Lower lobe of right lung (tissue), 2 donors: ENCODE data around the gene IL18. TPM values are rescaled to one million over a fixed set of nuclear protein-coding genes. Genes with fewer than 3 reads are reported as not detected.

Source experiments
- ATAC-seq, 2 donors: fragments of 200-7000 bp; cut with Tn5 transposase; one replicate each; pipeline ENCODE4 v1.9.1; 2020 to 2022; ENCODE audit warnings: mild to moderate bottlenecking in 2 of 2, moderate library complexity in 2 of 2
- DNase-seq: peaks from one replicate; pipeline ENCODE4 v3.0.0-alpha.2; 2020
- H3K27ac ChIP-seq: fragments of 200-600 bp; one replicate; pipeline ENCODE4 v1.8.0; 2022
- H3K27me3 ChIP-seq: fragments of 200-600 bp; one replicate; pipeline ENCODE4 v1.8.0; 2022; ENCODE audit warnings: low read depth
- H3K36me3 ChIP-seq: fragments of 200-600 bp; one replicate; pipeline ENCODE4 v1.8.0; 2022; ENCODE audit warnings: mild to moderate bottlenecking
- H3K4me1 ChIP-seq: fragments of 200-600 bp; one replicate; pipeline ENCODE4 v1.8.0; 2022
- H3K4me3 ChIP-seq: fragments of 200-600 bp; one replicate; pipeline ENCODE4 v1.8.0; 2022; ENCODE audit warnings: mild to moderate bottlenecking
- H3K9me3 ChIP-seq: fragments of 200-600 bp; one replicate; pipeline ENCODE4 v1.8.0; 2022
- intact Hi-C: fragments of 100-400 bp; cut with DNase I; formaldehyde crosslinking; loops from one replicate; pipeline ENCODE4 v1.11.0; 2022
- long read RNA-seq: library from polyadenylated mRNA; unstranded; transcript quantifications from one replicate; pipeline ENCODE4 v2.0.0, GENCODE V29; 2021
- total RNA-seq: library from RNA; stranded (reverse); fragmentation: NEBNext Ultra II Directional; extraction: Animal tissue kit (Norgen Biotek cat#: 25700); gene quantifications from one replicate; pipeline ENCODE4 v1.2.1, GENCODE V29; 2021
- TF ChIP-seq, protein P1 (sequence below): fragments of 200-600 bp; IDR thresholded peaks from one replicate; pipeline ENCODE4 v1.8.0; 2022; ENCODE audit warnings: antibody characterized with exemption, mild to moderate bottlenecking
- donor health status: DM: no; HTN: yes; CAD: no; lungs with severe emphysema.

Gene IL18
- 48.7 TPM for total RNA-seq
- long read RNA-seq, partial matches to known transcripts, result 0 of 12 reads
- long read RNA-seq, other reads (novel, unspliced or antisense), result 7 of 12 reads

GRCh38 chr11:112163875-112164685 lies at the start of gene IL18:
Gene IL18, minus strand, starts transcription at chr11:112164094. Its CDS starts 9,041 bp downstream, at chr11:112155053.
- intact Hi-C loops, result no loop called here
- peak; percentile 83 for DNase-seq
- ATAC-seq, result peak; percentile 94
- Histone ChIP-seq H3K4me3 (peak within 1 kb of the TSS; percentile 49), H3K4me1 (peaks cover 30% of the 10 kb centered on the region), H3K27me3 (no peaks in the 10 kb centered on the region), H3K9me3 (no peaks in the 10 kb centered on the region), H3K27ac (peak within 1 kb of the TSS; percentile 77), H3K36me3 (no peaks in the 10 kb centered on the region)
- TF ChIP-seq, protein P1, sequence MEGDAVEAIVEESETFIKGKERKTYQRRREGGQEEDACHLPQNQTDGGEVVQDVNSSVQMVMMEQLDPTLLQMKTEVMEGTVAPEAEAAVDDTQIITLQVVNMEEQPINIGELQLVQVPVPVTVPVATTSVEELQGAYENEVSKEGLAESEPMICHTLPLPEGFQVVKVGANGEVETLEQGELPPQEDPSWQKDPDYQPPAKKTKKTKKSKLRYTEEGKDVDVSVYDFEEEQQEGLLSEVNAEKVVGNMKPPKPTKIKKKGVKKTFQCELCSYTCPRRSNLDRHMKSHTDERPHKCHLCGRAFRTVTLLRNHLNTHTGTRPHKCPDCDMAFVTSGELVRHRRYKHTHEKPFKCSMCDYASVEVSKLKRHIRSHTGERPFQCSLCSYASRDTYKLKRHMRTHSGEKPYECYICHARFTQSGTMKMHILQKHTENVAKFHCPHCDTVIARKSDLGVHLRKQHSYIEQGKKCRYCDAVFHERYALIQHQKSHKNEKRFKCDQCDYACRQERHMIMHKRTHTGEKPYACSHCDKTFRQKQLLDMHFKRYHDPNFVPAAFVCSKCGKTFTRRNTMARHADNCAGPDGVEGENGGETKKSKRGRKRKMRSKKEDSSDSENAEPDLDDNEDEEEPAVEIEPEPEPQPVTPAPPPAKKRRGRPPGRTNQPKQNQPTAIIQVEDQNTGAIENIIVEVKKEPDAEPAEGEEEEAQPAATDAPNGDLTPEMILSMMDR, result no peak

GRCh38 chr11:112212710-112213109 lies 48.8 kb upstream of the IL18 start:
- intact Hi-C loops, result no loop called here

DNA sequence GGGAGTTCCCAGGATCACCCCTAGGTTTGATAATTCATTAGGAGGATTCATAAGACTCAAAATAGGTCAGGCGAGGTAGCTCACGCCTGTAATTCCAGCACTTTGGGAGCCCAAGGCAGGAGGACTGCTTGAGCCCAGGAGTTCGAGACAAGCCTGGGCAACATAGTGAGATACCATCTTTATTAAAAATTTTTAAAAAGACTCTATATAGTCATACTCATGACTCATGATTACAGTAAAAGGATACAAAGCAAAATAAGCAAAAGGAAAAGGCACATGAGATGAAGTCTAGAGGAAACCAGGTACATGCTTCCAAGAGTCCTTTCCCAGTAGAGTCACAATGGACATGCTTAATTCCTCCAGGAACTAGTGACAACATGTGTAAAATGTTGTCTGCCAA lies 48.4 kb upstream of the IL18 start:
- ATAC-seq, result no peak
- H3K9me3 ChIP-seq, result no peaks in the 10 kb centered on the region
- no peaks in the 10 kb centered on the region for H3K36me3 ChIP-seq
- no peaks in the 10 kb centered on the region for H3K4me1 ChIP-seq
- intact Hi-C loops, result no loop called here
- TF ChIP-seq, protein P1, result no peak
- no peak overlapping the region for H3K27ac ChIP-seq
- no peak for DNase-seq
- H3K27me3 ChIP-seq, result no peaks in the 10 kb centered on the region
- no peak overlapping the region for H3K4me3 ChIP-seq

More at GRCh38 chr11:112212710-112213109, 48.8 kb upstream of the IL18 start:
- DNase-seq, result no peak
- Histone ChIP-seq H3K4me1 (no peaks in the 10 kb centered on the region), H3K36me3 (no peaks in the 10 kb centered on the region), H3K27me3 (no peaks in the 10 kb centered on the region), H3K9me3 (no peaks in the 10 kb centered on the region), H3K4me3 (no peak overlapping the region), H3K27ac (no peak overlapping the region)
- no peak for ATAC-seq
- TF ChIP-seq, protein P1, result no peak

- intact Hi-C loops, result no loop called here
- Histone ChIP-seq H3K36me3 (no peaks in the 10 kb centered on the region), H3K27ac (no peak overlapping the region), H3K27me3 (no peaks in the 10 kb centered on the region), H3K9me3 (no peaks in the 10 kb centered on the region), H3K4me1 (no peaks in the 10 kb centered on the region), H3K4me3 (no peak overlapping the region)
- DNase-seq (no peak), ATAC-seq (no peak)
- TF ChIP-seq, protein P1, result no peak
Measured at GRCh38 chr11:112211536-112211935, 47.6 kb upstream of the IL18 start.

- Histone ChIP-seq H3K36me3 (no peaks in the 10 kb centered on the region), H3K27ac (no peak overlapping the region), H3K4me3 (no peak overlapping the region), H3K4me1 (no peaks in the 10 kb centered on the region), H3K27me3 (no peaks in the 10 kb centered on the region), H3K9me3 (no peaks in the 10 kb centered on the region)
- DNase-seq, result no peak
- intact Hi-C loops, result no loop called here
- TF ChIP-seq, protein P1, result no peak
- ATAC-seq, result no peak
Measured at GRCh38 chr11:112210890-112211289, 47.0 kb upstream of the IL18 start.
